SK-N-MC (cell line): ENCODE results near the gene PTGR3.

Experiments
- EZH2 ChIP-seq: fragments of 200-600 bp; sonication (generic); IDR thresholded peaks from one replicate; pipeline ENCODE4 v1.6.1; 2017; ENCODE audit warnings: antibody characterized with exemption
- POLR2AphosphoS5 ChIP-seq: IDR thresholded peaks from 2 replicates; pipeline ENCODE4 v1.6.1; 2012; ENCODE audit warnings: mild to moderate bottlenecking, low read depth, low read length, borderline replicate concordance

DNA sequence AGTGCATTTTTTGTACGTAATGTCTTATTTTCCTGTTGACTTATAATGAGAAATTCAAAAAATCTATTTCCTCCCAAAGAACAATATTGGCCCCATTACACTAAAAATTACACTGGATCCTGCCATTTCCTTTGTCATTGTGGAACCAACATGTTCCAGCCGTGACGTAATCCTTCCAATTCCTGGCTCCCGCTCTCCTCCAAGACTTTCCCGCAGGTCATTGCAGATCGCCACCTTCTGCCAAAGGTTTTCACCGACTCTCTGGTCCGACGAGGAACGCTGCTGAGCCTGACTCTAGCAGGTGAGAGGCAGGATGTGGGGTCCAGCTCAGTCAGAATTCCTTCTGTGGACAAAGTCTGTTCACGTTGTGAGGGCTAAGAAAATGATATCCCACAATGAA, 38.0 kb downstream of the PTGR3 start:
- TF ChIP-seq POLR2AphosphoS5: no peak
- TF ChIP-seq EZH2: no peak
